ENCODE results near the gene COQ5.

The COQ5 gene

GRCh38 chr12:120470150-120470784 is 58.7 kb downstream of the COQ5 start:
- peak overlapping the region; percentile 82 for H3K4me3 ChIP-seq (ENCODE audit: insufficient read depth, low read depth, low read length, poor library complexity, severe bottlenecking)
- H3K27ac ChIP-seq (ENCODE audit: insufficient read depth, low read length, poor library complexity, severe bottlenecking): peak overlapping the region; percentile 83
- peaks cover 20% of the 10 kb centered on the region for H3K4me1 ChIP-seq (ENCODE audit: control insufficient read depth, insufficient read depth, low read length, poor library complexity, severe bottlenecking)
- peaks cover 6% of the 10 kb centered on the region for H3K36me3 ChIP-seq (ENCODE audit: control insufficient read depth, insufficient read depth, low read length)
- no peaks in the 10 kb centered on the region for H3K27me3 ChIP-seq (replicated peaks; ENCODE audit: control insufficient read depth, insufficient read depth, low read length, poor library complexity, severe bottlenecking)
- DNase-seq: no peak
- no peaks in the 10 kb centered on the region for H3K9me3 ChIP-seq (ENCODE audit: control insufficient read depth, low read length)

GRCh38 chr12:120469450-120470149 is 59.4 kb downstream of the COQ5 start, which contains the start of gene SRSF9:
Gene SRSF9, minus strand, starts transcription at chr12:120469748. Its CDS starts 139 bp downstream, at chr12:120469609.
- Histone ChIP-seq H3K36me3 (ENCODE audit: control insufficient read depth, insufficient read depth, low read length) (peaks cover 13% of the 10 kb centered on the region), H3K27me3 (replicated peaks; ENCODE audit: control insufficient read depth, insufficient read depth, low read length, poor library complexity, severe bottlenecking) (no peaks in the 10 kb centered on the region), H3K4me3 (ENCODE audit: insufficient read depth, low read depth, low read length, poor library complexity, severe bottlenecking) (peak within 1 kb of the TSS; percentile 82), H3K9me3 (ENCODE audit: control insufficient read depth, low read length) (no peaks in the 10 kb centered on the region), H3K27ac (ENCODE audit: insufficient read depth, low read length, poor library complexity, severe bottlenecking) (peak within 1 kb of the TSS; percentile 83), H3K4me1 (ENCODE audit: control insufficient read depth, insufficient read depth, low read length, poor library complexity, severe bottlenecking) (peaks cover 20% of the 10 kb centered on the region)
- DNase-seq: peak; percentile 94 to 96 (median 96)

- H3K36me3 ChIP-seq (ENCODE audit: control insufficient read depth, insufficient read depth, low read length): peaks cover 18% of the 10 kb centered on the region
- H3K4me3 ChIP-seq (ENCODE audit: insufficient read depth, low read depth, low read length, poor library complexity, severe bottlenecking): peak overlapping the region; percentile 76
- peak overlapping the region; percentile 83 for H3K27ac ChIP-seq (ENCODE audit: insufficient read depth, low read length, poor library complexity, severe bottlenecking)
- H3K27me3 ChIP-seq (replicated peaks; ENCODE audit: control insufficient read depth, insufficient read depth, low read length, poor library complexity, severe bottlenecking): no peaks in the 10 kb centered on the region
- no peak for DNase-seq
- no peaks in the 10 kb centered on the region for H3K9me3 ChIP-seq (ENCODE audit: control insufficient read depth, low read length)
- peaks cover 20% of the 10 kb centered on the region for H3K4me1 ChIP-seq (ENCODE audit: control insufficient read depth, insufficient read depth, low read length, poor library complexity, severe bottlenecking)
These were observed 60.0 kb downstream of the COQ5 start for GRCh38 chr12:120468821-120469449.

DNA sequence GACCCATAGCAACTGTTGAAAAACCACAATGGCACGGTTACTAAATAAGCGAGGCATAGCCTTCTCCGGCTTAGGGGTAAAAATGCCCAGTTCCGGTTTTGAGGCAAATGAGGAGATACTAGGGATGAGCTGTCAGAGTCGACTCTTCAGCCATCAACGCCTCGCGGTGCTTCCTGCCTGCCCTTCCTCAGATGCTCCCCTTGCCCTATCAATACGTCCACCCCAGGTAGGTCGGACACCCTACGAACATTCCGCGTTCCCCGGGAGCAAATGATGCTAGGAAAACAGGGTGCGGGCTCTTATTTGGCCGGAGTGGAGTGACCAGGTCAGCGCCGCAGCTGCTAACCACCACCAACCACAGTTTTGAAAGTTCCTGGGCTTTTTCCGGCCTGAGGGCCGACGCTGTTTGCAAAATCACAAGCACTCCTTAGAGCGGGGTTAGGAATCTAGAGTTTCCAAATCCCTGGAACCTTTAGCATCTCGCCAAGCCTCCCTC is 60.6 kb downstream of the COQ5 start:
- Histone ChIP-seq H3K27ac (ENCODE audit: insufficient read depth, low read length, poor library complexity, severe bottlenecking) (peak overlapping the region; percentile 83), H3K4me1 (ENCODE audit: control insufficient read depth, insufficient read depth, low read length, poor library complexity, severe bottlenecking) (peaks cover 20% of the 10 kb centered on the region), H3K9me3 (ENCODE audit: control insufficient read depth, low read length) (no peaks in the 10 kb centered on the region), H3K4me3 (ENCODE audit: insufficient read depth, low read depth, low read length, poor library complexity, severe bottlenecking) (peak overlapping the region; percentile 76), H3K36me3 (ENCODE audit: control insufficient read depth, insufficient read depth, low read length) (peaks cover 24% of the 10 kb centered on the region), H3K27me3 (replicated peaks; ENCODE audit: control insufficient read depth, insufficient read depth, low read length, poor library complexity, severe bottlenecking) (no peaks in the 10 kb centered on the region)
- no peak for DNase-seq

- H3K4me3 ChIP-seq (ENCODE audit: insufficient read depth, low read depth, low read length, poor library complexity, severe bottlenecking): no peak overlapping the region
- no peak for DNase-seq
- no peaks in the 10 kb centered on the region for H3K27me3 ChIP-seq (replicated peaks; ENCODE audit: control insufficient read depth, insufficient read depth, low read length, poor library complexity, severe bottlenecking)
- H3K27ac ChIP-seq (ENCODE audit: insufficient read depth, low read length, poor library complexity, severe bottlenecking): no peak overlapping the region
- H3K36me3 ChIP-seq (ENCODE audit: control insufficient read depth, insufficient read depth, low read length): peaks cover 32% of the 10 kb centered on the region
- H3K9me3 ChIP-seq (ENCODE audit: control insufficient read depth, low read length): no peaks in the 10 kb centered on the region
- peaks cover 20% of the 10 kb centered on the region for H3K4me1 ChIP-seq (ENCODE audit: control insufficient read depth, insufficient read depth, low read length, poor library complexity, severe bottlenecking)
These were observed 61.5 kb downstream of the COQ5 start for GRCh38 chr12:120467439-120467838.

DNA sequence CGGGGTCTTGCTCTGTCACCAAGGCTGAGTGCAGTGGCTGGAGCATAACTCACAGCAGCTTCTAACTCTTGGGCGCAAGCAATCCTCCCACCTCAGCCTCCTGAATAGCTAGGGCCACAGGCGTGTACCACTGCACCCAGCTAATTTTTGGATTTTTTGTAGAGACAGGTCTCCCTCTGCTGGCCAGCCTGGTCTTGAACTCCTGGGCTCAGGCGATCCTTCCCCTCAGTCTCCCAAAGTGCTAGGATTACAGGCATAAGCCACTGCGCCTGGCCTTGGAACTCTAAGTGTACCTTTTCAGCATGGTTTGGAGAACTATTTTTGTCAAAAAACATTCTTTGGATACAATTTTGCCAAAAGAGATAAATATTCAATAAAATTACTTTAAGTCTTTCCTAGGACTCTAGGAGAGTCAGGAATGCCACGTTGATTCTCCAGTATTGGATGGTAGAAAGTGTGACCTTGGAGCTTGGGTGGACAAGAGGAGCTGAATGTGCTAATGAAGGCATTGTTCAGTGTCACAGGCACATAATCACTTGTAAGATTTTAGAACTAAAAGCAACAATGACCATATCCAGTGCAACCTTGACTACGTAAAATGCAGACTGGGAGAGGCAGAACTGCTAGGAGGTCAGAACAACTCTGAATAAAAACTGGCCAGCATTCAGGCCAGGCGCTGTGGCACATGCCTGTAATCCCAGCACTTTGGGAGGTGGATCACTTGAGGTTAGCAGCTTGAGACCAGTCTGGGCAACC is 62.2 kb downstream of the COQ5 start:
- no peak overlapping the region for H3K4me3 ChIP-seq (ENCODE audit: insufficient read depth, low read depth, low read length, poor library complexity, severe bottlenecking)
- peaks cover 20% of the 10 kb centered on the region for H3K4me1 ChIP-seq (ENCODE audit: control insufficient read depth, insufficient read depth, low read length, poor library complexity, severe bottlenecking)
- H3K27ac ChIP-seq (ENCODE audit: insufficient read depth, low read length, poor library complexity, severe bottlenecking): peak overlapping the region; percentile 7
- no peaks in the 10 kb centered on the region for H3K9me3 ChIP-seq (ENCODE audit: control insufficient read depth, low read length)
- H3K36me3 ChIP-seq (ENCODE audit: control insufficient read depth, insufficient read depth, low read length): peaks cover 38% of the 10 kb centered on the region
- no peaks in the 10 kb centered on the region for H3K27me3 ChIP-seq (replicated peaks; ENCODE audit: control insufficient read depth, insufficient read depth, low read length, poor library complexity, severe bottlenecking)
- DNase-seq: no peak

- no peak for DNase-seq
- H3K27ac ChIP-seq (ENCODE audit: insufficient read depth, low read length, poor library complexity, severe bottlenecking): no peak overlapping the region
- H3K4me1 ChIP-seq (ENCODE audit: control insufficient read depth, insufficient read depth, low read length, poor library complexity, severe bottlenecking): peaks cover 20% of the 10 kb centered on the region
- no peaks in the 10 kb centered on the region for H3K9me3 ChIP-seq (ENCODE audit: control insufficient read depth, low read length)
- no peaks in the 10 kb centered on the region for H3K27me3 ChIP-seq (replicated peaks; ENCODE audit: control insufficient read depth, insufficient read depth, low read length, poor library complexity, severe bottlenecking)
- peaks cover 46% of the 10 kb centered on the region for H3K36me3 ChIP-seq (ENCODE audit: control insufficient read depth, insufficient read depth, low read length)
- H3K4me3 ChIP-seq (ENCODE audit: insufficient read depth, low read depth, low read length, poor library complexity, severe bottlenecking): no peak overlapping the region
These were observed 63.2 kb downstream of the COQ5 start for GRCh38 chr12:120465756-120466155.

DNA sequence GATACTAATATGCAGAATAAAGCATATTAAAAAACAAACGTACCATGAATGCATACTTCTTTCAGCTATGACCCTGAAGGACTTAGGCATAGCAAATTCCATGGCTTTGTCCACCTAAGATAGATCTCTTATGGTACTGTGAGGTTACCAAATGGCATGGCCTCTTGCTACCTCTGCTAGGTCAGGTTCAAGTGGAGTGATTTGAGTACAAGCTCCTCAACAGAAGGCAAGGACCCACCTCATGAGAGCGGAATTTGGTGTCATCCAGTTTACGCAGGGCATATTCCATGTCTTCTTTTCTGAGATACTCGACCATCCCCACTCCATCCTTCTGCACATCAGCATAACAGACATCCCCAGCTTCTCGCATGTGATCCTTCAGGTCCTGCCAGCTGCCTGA is 65.2 kb downstream of the COQ5 start:
- peaks cover 12% of the 10 kb centered on the region for H3K4me1 ChIP-seq (ENCODE audit: control insufficient read depth, insufficient read depth, low read length, poor library complexity, severe bottlenecking)
- no peak overlapping the region for H3K4me3 ChIP-seq (ENCODE audit: insufficient read depth, low read depth, low read length, poor library complexity, severe bottlenecking)
- H3K9me3 ChIP-seq (ENCODE audit: control insufficient read depth, low read length): no peaks in the 10 kb centered on the region
- peaks cover 62% of the 10 kb centered on the region for H3K36me3 ChIP-seq (ENCODE audit: control insufficient read depth, insufficient read depth, low read length)
- DNase-seq: no peak
- no peaks in the 10 kb centered on the region for H3K27me3 ChIP-seq (replicated peaks; ENCODE audit: control insufficient read depth, insufficient read depth, low read length, poor library complexity, severe bottlenecking)
- H3K27ac ChIP-seq (ENCODE audit: insufficient read depth, low read length, poor library complexity, severe bottlenecking): no peak overlapping the region

DNA sequence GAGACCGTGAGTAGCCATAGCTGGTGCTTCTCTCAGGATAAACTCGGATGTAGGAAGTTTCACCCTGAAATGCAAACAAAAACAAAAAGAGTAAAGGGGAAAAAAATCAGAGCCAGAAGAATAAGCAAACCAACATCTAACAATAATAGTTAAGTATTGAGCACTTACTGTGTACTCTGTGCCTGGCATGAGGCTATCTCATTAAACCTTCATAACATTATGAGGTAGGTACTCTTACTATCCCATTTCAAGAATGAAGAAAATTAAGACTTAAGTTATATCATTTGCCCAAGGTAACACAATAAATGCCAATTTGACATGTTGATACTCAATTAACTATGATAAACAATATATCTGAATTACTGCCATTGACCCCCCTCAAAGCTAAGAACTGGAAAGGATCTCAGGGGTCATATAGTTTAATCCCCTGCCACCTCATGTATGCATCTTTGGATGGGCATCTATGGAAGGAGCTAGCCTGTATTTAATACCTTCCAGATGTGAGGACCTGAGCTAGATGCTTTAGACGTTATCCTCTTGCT is 66.8 kb downstream of the COQ5 start:
- Histone ChIP-seq H3K4me1 (ENCODE audit: control insufficient read depth, insufficient read depth, low read length, poor library complexity, severe bottlenecking) (no peaks in the 10 kb centered on the region), H3K36me3 (ENCODE audit: control insufficient read depth, insufficient read depth, low read length) (peaks cover 72% of the 10 kb centered on the region), H3K27me3 (replicated peaks; ENCODE audit: control insufficient read depth, insufficient read depth, low read length, poor library complexity, severe bottlenecking) (no peaks in the 10 kb centered on the region), H3K4me3 (ENCODE audit: insufficient read depth, low read depth, low read length, poor library complexity, severe bottlenecking) (no peak overlapping the region), H3K9me3 (ENCODE audit: control insufficient read depth, low read length) (no peaks in the 10 kb centered on the region), H3K27ac (ENCODE audit: insufficient read depth, low read length, poor library complexity, severe bottlenecking) (no peak overlapping the region)
- DNase-seq: no peak
